HL-60/S4 (cell line): ENCODE measurements around the gene CEP128.
"Not testable (repeated sequence)": the region's sequence is repeated elsewhere in the genome, so short reads cannot be mapped to it uniquely, and the experiment has no call there.

Experiments used
- in situ Hi-C: fragments of 300-500 bp; cut with MboI; formaldehyde crosslinking; loops from 2 replicates; pipeline ENCODE4 v1.14.3; 2022; ENCODE audit warnings: low sequenced_read_pairs

The CEP128 gene

GRCh38 chr14:80954687-80955299 is 13.3 kb upstream of the CEP128 start:
- in situ Hi-C loops, result no loop called here

GRCh38 chr14:80953211-80953610 is 11.7 kb upstream of the CEP128 start:
- in situ Hi-C loops, result not testable (repeated sequence)

- in situ Hi-C loops, result no loop called here
These were observed 10.0 kb upstream of the CEP128 start for GRCh38 chr14:80951491-80951890.

- in situ Hi-C loops, result no loop called here
These were observed 6.8 kb upstream of the CEP128 start for GRCh38 chr14:80948291-80948690.

GRCh38 chr14:80946797-80947196 is 5.3 kb upstream of the CEP128 start:
- in situ Hi-C loops, result no loop called here

GRCh38 chr14:80946187-80946586 is 4.6 kb upstream of the CEP128 start:
- in situ Hi-C loops, result no loop called here

GRCh38 chr14:80944861-80945617 is 3.5 kb upstream of the CEP128 start:
- in situ Hi-C loops, result no loop called here

GRCh38 chr14:80942191-80942600 is 658 bp upstream of the CEP128 start:
- in situ Hi-C loops, result no loop called here

- in situ Hi-C loops, result no loop called here
These were observed 1.4 kb downstream of the CEP128 start for GRCh38 chr14:80940146-80940545.

GRCh38 chr14:80933686-80934085 is 7.9 kb downstream of the CEP128 start:
- in situ Hi-C loops, result no loop called here

- in situ Hi-C loops, result no loop called here
These were observed 8.3 kb downstream of the CEP128 start for GRCh38 chr14:80933282-80933681.

- in situ Hi-C loops, result no loop called here
These were observed 10.6 kb downstream of the CEP128 start for GRCh38 chr14:80930836-80931389.

GRCh38 chr14:80930095-80930494 is 11.4 kb downstream of the CEP128 start:
- in situ Hi-C loops, result no loop called here

- in situ Hi-C loops, result no loop called here
These were observed 14.2 kb downstream of the CEP128 start for GRCh38 chr14:80927083-80927989.

GRCh38 chr14:80926397-80927082 is 15.0 kb downstream of the CEP128 start:
- in situ Hi-C loops, result no loop called here

- in situ Hi-C loops, result no loop called here
These were observed 17.0 kb downstream of the CEP128 start for GRCh38 chr14:80924365-80925103.

- in situ Hi-C loops, result no loop called here
These were observed 18.2 kb downstream of the CEP128 start for GRCh38 chr14:80923368-80923767.

GRCh38 chr14:80919622-80920021 is 21.9 kb downstream of the CEP128 start:
- in situ Hi-C loops, result no loop called here

- in situ Hi-C loops, result not testable (repeated sequence)
These were observed 29.5 kb downstream of the CEP128 start for GRCh38 chr14:80912013-80912412.

GRCh38 chr14:80906946-80907345 is 34.6 kb downstream of the CEP128 start:
- in situ Hi-C loops, result no loop called here
